Measurements from ENCODE around the gene ATAD3B. TPM values are rescaled to one million over a fixed set of nuclear protein-coding genes. Genes with fewer than 3 reads are reported as not detected.

Gene ATAD3B
- total RNA-seq, 1 experiment from 2014 or later = 62.9 TPM

GRCh38 chr1:1540090-1540817, 68.7 kb downstream of the ATAD3B start, which contains the start of gene TMEM240:
Gene TMEM240 (minus strand): TSS chr1:1540624. CDS start chr1:1540346, 278 bp downstream.
- no peaks in the 10 kb centered on the region for H3K9me2 ChIP-seq (ENCODE audit: insufficient read depth)
- no peaks in the 10 kb centered on the region for H3K79me2 ChIP-seq (ENCODE audit: insufficient read depth, low read length)
- no TSS peak for BruUV-seq (replicated peaks)
- no peak within 1 kb of the TSS for H2AFZ ChIP-seq (ENCODE audit: low read depth, low read length, poor library complexity, severe bottlenecking)
- H3K4me1 ChIP-seq (ENCODE audit: control insufficient read depth in 1 of 2, insufficient read depth in 2 of 2, low read length in 2 of 2) = no peaks in the 10 kb centered on the region
- intact Hi-C loops (cut with micrococcal nuclease) = no loop called here
- H3K27ac ChIP-seq (ENCODE audit: low read depth, low read length) = no peak within 1 kb of the TSS; the same call in 1 of the 2 replicates
- no peak within 1 kb of the TSS for H3K4me3 ChIP-seq (replicated peaks in 1 of 2; ENCODE audit: low read depth in 1 of 2, low read length in 2 of 2)
- DNase-seq (ENCODE audit: low read depth, low spot score) (no peak), ATAC-seq (no peak)
- H3K9ac ChIP-seq (ENCODE audit: low read length) = no peak within 1 kb of the TSS
- ChIA-PET CTCF (no interaction called here), POLR2A (no interaction called here), RAD21 (ENCODE audit: low non-redundant PET in 1 of 2, low total read pairs in 2 of 2, uncharacterized antibody in 2 of 2, unreplicated experiment in 2 of 2) (no interaction called here)
- no peaks in the 10 kb centered on the region for H4K20me1 ChIP-seq (ENCODE audit: insufficient read depth)
- H3K4me2 ChIP-seq (ENCODE audit: low read length) = no peak within 1 kb of the TSS
- H3K36me3 ChIP-seq (ENCODE audit: control insufficient read depth in 1 of 2, insufficient read depth in 2 of 2, low read length in 2 of 2) = no peaks in the 10 kb centered on the region
- no peaks in the 10 kb centered on the region for H3K27me3 ChIP-seq (ENCODE audit: insufficient read depth, low read length)
- TF ChIP-seq ZBTB33 (IDR thresholded peaks at IDR 0.05; ENCODE audit: extremely low read depth, insufficient replicate concordance, low read length) (no peak), CEBPB (IDR thresholded peaks at IDR 0.05; ENCODE audit: low read depth) (no peak), YY1 (IDR thresholded peaks at IDR 0.05; ENCODE audit: extremely low read depth, insufficient replicate concordance, low read depth, low read length) (no peak)
- no peaks in the 10 kb centered on the region for H3K9me3 ChIP-seq (ENCODE audit: control insufficient read depth in 1 of 2, insufficient read depth in 1 of 2, low read depth in 1 of 2, low read length in 2 of 2)

GRCh38 chr1:1540818-1541628, 69.5 kb downstream of the ATAD3B start:
- Histone ChIP-seq H2AFZ (ENCODE audit: low read depth, low read length, poor library complexity, severe bottlenecking) (no peak overlapping the region), H3K27ac (ENCODE audit: low read depth, low read length) (no peak overlapping the region; the same call in 1 of the 2 replicates), H3K9me2 (ENCODE audit: insufficient read depth) (no peaks in the 10 kb centered on the region), H3K4me1 (ENCODE audit: control insufficient read depth in 1 of 2, insufficient read depth in 2 of 2, low read length in 2 of 2) (no peaks in the 10 kb centered on the region), H3K9ac (ENCODE audit: low read length) (no peak overlapping the region), H3K36me3 (ENCODE audit: control insufficient read depth in 1 of 2, insufficient read depth in 2 of 2, low read length in 2 of 2) (no peaks in the 10 kb centered on the region), H3K79me2 (ENCODE audit: insufficient read depth, low read length) (peaks cover 3% of the 10 kb centered on the region; the same call in 1 of the 2 replicates), H3K4me2 (ENCODE audit: low read length) (no peak overlapping the region), H3K4me3 (replicated peaks in 1 of 2; ENCODE audit: low read depth in 1 of 2, low read length in 2 of 2) (no peak overlapping the region), H3K9me3 (ENCODE audit: control insufficient read depth in 1 of 2, insufficient read depth in 1 of 2, low read depth in 1 of 2, low read length in 2 of 2) (no peaks in the 10 kb centered on the region), H4K20me1 (ENCODE audit: insufficient read depth) (no peaks in the 10 kb centered on the region), H3K27me3 (ENCODE audit: insufficient read depth, low read length) (no peaks in the 10 kb centered on the region)
- no TSS peak for BruUV-seq (replicated peaks)
- DNase-seq (ENCODE audit: low read depth, low spot score) = no peak
- POLR2A ChIA-PET = no interaction called here
- no peak for ATAC-seq
- CTCF ChIA-PET = no interaction called here
- intact Hi-C loops (cut with micrococcal nuclease) = no loop called here
- RAD21 ChIA-PET (ENCODE audit: low non-redundant PET in 1 of 2, low total read pairs in 2 of 2, uncharacterized antibody in 2 of 2, unreplicated experiment in 2 of 2) = no interaction called here
- TF ChIP-seq EZH2phosphoT487 (IDR thresholded peaks at IDR 0.05; ENCODE audit: borderline replicate concordance) (no peak), POLR2A (IDR thresholded peaks at IDR 0.05; ENCODE audit: borderline replicate concordance, extremely low read depth, insufficient read depth, insufficient read length) (no peak), JUND (IDR thresholded peaks at IDR 0.05) (no peak), POLR2AphosphoS5 (IDR thresholded peaks at IDR 0.05; ENCODE audit: low read depth, low read length) (no peak), SRF (IDR thresholded peaks at IDR 0.05; ENCODE audit: low read depth) (no peak), SIN3A (IDR thresholded peaks at IDR 0.05; ENCODE audit: low read depth) (no peak)
